ENCODE measurements around the gene PDZD11. TPM values are rescaled to one million over a fixed set of nuclear protein-coding genes. Genes with fewer than 3 reads are reported as not detected.
"Not testable (repeated sequence)": the region's sequence is repeated elsewhere in the genome, so short reads cannot be mapped to it uniquely, and the experiment has no call there.

The PDZD11 gene
- total RNA-seq, 1 experiment from 2014 or later, result 51.1 TPM

DNA sequence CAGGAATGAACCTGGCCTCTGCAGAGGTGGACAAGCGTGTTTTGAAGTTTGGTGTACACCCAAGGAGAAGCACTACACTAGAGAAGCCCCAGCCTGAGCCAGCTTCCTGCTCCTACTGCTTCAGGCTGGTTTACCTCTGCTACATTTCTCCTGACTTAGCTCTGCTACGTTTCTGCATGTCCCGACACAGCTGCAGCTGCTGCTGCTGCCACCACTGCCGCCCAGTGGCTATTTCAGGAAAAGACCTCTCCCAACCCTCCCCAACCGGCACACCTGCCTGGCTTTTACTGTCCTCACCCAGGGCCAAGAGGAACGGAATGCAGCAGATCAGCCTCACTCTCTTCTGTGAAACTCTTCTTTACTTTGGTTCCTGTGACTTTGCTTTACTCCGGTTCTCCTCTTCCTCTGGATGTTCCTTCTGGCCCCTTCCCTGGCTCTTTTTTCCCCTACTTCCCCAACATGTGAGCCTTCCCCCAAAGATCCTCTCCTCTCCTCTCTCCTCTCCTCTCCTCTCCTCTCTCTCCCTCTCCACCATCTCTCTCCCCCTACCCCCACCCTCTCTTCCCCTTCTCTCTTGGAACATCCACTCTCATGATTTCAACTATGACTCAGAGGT, 26.7 kb downstream of the PDZD11 start:
- peak; percentile 25 for DNase-seq (ENCODE audit: low read depth)
- in situ Hi-C loops (cut with HindIII; ENCODE audit: low pct_unique_long_range_greater_than_20kb, low sequenced_read_pairs), result no loop called here

DNA sequence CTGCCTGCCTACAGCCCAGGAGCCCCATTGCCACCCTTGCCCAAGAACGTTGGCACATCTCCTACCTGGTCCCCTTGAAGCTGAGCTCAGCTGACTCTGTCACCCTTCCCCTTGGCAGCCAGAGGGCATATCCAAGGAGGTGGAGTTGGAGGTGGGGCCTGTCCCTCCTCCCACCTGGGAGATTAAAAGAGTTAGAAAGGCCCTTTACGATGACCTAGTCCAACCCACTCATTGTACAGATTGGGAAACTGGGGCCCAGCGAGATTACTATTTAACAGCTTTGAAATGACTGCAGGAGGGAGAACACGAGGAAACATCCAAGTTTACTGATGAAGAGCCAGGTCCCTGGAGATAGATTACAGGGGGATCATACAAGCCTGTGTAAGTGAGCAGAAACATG, 29.6 kb downstream of the PDZD11 start, which contains the start of gene P2RY4:
Gene P2RY4 (minus strand): TSS at position 101 of the 400 bp plus-strand sequence. CDS start 580 bp downstream, outside the sequence.
- DNase-seq (ENCODE audit: low read depth), result no peak
- in situ Hi-C loops (cut with HindIII; ENCODE audit: low pct_unique_long_range_greater_than_20kb, low sequenced_read_pairs), result no loop called here

DNA sequence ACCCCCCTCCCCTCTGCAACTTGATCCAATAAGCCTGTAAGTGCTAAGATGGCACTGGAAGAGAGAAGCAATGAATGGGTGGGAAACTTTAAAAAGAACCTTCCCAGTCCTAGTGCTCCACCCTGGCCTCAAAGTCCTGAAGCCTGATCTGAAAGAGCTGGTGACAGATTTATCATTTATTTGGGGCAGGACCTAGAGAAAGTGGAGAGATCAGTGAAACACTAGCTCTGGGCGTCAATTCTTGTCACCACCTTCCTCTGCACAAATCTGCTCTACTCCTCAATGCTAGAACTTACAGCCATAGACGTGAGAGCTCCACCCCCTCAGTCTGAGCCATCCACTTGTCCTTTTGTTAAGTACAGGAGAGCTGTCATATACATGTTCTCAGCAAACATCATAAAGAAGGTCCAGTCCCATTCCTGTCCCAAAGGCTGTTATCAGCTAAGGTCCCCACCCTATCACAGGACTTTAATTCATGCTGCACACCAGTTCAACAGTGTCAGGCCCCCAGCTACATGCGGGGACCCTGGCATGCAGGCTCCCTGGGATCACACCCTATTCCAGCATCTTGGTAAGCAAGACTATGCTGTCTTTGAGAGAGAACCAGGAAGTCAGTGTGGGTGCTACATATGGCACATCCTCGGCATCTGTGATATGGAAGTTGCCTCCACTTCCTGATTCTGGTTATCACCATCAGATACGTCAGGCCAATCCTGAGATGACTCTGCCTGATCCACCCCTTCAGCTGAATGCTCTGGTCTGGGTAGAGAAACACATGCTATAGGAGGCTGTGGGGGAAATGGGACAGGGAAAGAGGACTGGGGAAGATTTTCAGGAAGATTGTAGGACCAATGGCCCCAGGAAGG, 32.1 kb downstream of the PDZD11 start:
- in situ Hi-C loops (cut with HindIII; ENCODE audit: low pct_unique_long_range_greater_than_20kb, low sequenced_read_pairs), result no loop called here
- DNase-seq (ENCODE audit: low read depth), result no peak

DNA sequence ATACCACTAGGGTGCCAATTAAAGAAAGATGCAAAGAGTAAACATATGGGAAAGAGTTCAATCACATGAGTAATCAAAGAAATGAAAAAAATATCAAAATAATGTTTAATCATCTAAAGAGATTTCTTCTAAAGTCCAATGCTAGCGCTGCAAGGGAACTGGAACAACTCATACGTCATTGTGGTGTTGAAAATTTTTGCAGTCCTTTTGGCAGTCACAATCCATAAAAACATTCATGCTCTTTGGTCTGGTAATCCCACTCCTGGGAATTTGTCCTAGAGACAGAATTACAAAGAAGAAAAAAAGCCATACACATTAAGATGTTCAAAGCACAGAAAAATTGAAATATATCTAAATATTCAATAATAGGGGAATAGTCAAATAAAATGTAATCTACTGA, 34.3 kb downstream of the PDZD11 start:
- in situ Hi-C loops (cut with HindIII; ENCODE audit: low pct_unique_long_range_greater_than_20kb, low sequenced_read_pairs), result no loop called here
- DNase-seq (ENCODE audit: low read depth), result no peak

DNA sequence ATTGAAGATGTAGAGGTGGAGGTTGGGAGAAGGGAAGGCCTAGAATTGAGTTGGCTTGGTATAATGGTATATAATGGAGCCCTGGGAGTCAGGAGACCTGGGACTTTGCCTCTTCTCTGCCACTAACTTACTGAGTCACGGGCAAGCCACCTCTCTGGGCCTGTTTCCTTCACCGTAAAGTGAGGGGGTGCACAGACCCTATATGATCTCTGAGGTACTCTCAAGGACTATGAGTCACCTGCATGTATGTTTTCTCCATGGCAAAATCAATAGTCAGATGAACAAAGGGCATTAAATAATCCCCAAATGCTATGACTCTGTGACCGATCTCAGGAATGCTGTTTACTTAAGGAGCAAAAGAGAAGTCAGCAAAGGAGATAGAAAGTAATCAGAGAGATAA, 34.8 kb downstream of the PDZD11 start:
- in situ Hi-C loops (cut with HindIII; ENCODE audit: low pct_unique_long_range_greater_than_20kb, low sequenced_read_pairs), result no loop called here
- DNase-seq (ENCODE audit: low read depth), result no peak

DNA sequence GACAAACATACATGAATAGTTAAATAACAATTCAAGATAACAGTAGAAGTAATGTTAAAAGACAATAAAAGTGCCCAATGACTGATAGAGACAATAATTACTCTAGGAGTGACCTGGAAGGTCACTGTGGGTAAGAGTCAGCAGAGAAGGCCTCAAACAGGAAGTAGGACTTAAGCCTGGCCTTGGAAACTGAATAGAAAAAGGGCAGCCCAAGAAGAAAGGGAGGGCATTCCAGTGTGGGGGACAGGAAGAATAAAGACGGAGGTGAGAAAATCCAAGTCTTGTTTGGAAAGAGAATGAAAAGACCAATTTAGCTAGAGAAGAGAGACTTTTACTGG, 35.7 kb downstream of the PDZD11 start:
- in situ Hi-C loops (cut with HindIII; ENCODE audit: low pct_unique_long_range_greater_than_20kb, low sequenced_read_pairs), result no loop called here
- DNase-seq (ENCODE audit: low read depth), result no peak

DNA sequence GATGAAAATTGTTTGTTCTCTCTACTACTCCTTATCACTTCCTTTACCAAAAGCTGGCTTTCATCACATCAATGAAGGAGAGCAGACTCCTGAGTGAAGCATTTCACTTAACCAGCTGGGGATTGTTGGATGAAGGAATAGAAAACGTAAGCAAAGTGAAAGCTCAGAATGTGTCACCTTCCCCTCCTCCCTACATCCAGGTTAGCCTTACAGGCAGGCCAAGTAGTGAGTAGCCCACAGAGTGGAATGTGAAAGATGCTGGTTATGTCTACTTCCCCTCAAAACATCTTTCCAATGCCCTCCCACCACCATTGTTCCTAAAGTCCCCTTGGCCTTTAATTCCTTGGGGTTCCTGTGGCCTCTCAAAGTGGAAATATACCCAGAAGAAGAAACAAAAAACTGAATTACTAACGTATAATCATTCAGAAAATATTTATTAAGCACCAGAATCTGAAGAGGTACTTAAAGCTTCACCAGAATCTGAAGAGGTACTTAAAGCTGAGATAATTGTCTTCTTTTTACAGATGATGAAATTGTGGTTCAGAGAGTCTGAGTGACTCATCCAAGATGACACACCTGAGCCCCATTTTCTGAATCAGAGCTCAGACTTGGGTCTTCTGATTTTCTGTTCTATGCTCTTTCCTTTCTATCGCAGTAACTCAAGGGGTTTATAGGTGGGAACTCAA, 36.2 kb downstream of the PDZD11 start:
- in situ Hi-C loops (cut with HindIII; ENCODE audit: low pct_unique_long_range_greater_than_20kb, low sequenced_read_pairs), result no loop called here

DNA sequence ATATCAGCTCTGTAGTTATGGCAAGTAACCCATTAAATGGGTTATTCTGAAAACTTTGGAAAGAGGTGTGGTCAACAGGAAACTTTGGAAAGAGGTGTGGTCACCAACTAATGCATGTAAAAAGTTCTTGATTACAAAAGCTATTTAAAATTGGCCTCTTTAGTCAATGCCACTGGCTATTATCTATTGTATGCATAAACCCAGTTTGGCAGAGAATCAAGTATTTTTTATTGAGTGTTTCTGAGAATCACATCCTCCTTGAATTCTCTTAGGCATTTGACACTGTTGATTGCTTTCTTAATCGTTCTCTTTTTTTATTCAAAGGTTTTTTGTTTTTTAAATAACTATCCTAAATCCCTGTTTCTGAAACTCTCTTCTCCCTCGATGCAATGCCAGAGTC, 37.2 kb downstream of the PDZD11 start:
- no peak for DNase-seq (ENCODE audit: low read depth)
- in situ Hi-C loops (cut with HindIII; ENCODE audit: low pct_unique_long_range_greater_than_20kb, low sequenced_read_pairs), result no loop called here

More for the DNA sequence above, 36.2 kb downstream of the PDZD11 start:
- DNase-seq (ENCODE audit: low read depth), result no peak

DNA sequence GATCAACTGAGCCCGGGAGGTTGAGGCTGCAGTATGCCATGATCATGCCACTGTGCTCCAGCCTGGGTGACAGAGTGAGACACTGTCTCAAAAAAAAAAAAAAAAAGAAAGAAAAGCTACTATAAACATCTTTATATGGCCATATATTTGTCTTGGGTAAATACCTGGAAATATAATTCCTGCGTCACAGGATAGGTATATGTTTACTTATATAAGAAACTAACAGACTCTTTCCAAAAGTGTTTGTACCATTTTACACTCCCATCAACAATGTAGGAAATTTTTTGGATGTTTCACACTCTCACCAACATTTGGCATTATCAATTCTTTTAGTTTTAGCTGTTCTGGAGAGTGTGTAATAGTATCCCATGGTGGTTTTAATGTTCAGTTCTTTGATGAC, 42.5 kb downstream of the PDZD11 start:
- in situ Hi-C loops (cut with HindIII; ENCODE audit: low pct_unique_long_range_greater_than_20kb, low sequenced_read_pairs), result no loop called here
- no peak for DNase-seq (ENCODE audit: low read depth)

DNA sequence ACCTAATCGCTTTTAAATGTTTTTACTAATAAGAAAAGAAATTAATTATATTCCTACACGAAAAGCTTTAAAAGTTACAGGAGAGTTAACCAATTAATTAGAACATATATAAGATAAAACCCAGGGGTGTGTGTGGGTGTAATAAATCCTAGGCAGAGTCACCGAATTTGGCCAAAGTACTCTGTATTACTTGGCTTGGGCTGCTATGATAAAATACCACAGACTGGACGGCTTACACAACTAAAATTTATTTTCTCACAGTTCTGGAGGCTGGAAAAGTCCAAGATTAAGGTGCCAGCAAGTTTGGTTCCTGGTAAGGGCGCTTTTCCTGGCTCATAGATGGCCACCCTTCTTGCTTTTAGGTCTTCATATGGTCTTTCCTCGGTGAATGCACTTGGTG, 44.8 kb downstream of the PDZD11 start:
- no peak for DNase-seq (ENCODE audit: low read depth)
- in situ Hi-C loops (cut with HindIII; ENCODE audit: low pct_unique_long_range_greater_than_20kb, low sequenced_read_pairs), result no loop called here

DNA sequence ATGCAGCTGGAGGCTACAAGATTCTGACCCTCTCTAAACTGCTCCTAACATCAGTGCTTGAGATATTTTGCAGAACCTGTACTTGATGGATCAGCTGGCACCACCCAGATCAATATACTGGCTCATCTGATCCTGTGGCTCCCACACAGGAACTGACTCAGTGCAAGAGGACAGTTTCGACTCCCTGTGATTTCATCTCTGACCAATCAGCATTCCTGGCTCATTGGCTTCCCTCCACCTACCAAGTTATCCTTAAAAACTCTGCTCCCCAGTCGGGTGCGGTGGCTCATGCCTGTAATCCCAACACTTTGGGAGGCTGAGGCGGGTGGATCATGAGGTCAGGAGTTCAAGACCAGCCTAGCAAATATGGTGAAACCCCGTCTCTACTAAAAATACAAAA, 46.1 kb downstream of the PDZD11 start:
- in situ Hi-C loops (cut with HindIII; ENCODE audit: low pct_unique_long_range_greater_than_20kb, low sequenced_read_pairs); DNase-seq (ENCODE audit: low read depth): not testable (repeated sequence)

DNA sequence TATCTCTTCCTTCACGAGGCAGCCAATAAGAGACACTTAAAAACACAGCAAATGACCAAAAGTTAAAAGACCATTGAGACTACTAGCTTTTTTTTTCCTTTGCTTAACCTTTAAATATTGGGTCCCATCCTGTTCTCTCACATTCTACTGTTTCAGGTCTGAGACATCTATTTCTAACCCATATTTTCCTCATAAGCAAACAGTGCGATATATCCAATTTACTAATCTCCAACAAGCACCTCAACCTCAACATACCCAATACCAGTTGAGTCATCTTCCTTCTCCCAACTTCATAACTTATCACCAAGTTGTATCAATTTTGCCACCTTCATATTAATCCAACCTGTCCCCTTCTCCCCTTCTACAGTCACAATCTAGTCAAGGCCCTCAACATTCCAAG, 48.2 kb downstream of the PDZD11 start:
- in situ Hi-C loops (cut with HindIII; ENCODE audit: low pct_unique_long_range_greater_than_20kb, low sequenced_read_pairs), result no loop called here
- DNase-seq (ENCODE audit: low read depth), result no peak

DNA sequence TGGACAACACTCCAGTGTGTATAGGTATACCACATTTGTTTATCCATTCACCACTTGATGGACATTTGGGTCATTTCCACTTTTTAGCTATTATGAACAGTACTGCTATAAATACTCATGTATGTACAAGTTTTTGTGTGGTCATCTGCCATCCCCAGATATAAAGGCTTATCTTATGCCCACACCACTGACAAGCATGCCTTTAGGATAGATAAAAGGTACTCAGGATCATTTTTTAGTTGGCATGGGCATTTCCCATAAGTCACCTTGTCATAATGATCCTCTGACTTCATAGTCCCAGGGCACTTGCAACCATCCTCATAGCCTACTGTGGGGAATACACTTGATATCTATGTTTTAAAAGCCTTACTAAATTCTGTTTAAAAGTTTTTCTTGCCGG, 49.0 kb downstream of the PDZD11 start:
- no peak for DNase-seq (ENCODE audit: low read depth)
- in situ Hi-C loops (cut with HindIII; ENCODE audit: low pct_unique_long_range_greater_than_20kb, low sequenced_read_pairs), result no loop called here

Other genes starting within 250 kb of the PDZD11 start
- gene AWAT2, start 240.0 kb downstream of the PDZD11 start, total RNA-seq (2014; rRNA removed; shearing (Covaris generic); ENCODE audit: low replicate concordance), result not detected in 2 replicates
- not detected in 2 replicates for gene OTUD6A, start 227.5 kb downstream of the PDZD11 start, total RNA-seq (2014; rRNA removed; shearing (Covaris generic); ENCODE audit: low replicate concordance)
- gene IGBP1, start 156.5 kb downstream of the PDZD11 start, total RNA-seq (2014; rRNA removed; shearing (Covaris generic); ENCODE audit: low replicate concordance), result 64.9 and 95.2 TPM in 2 replicates
- gene DGAT2L6, start 112.4 kb downstream of the PDZD11 start, total RNA-seq (2014; rRNA removed; shearing (Covaris generic); ENCODE audit: low replicate concordance), result not detected in 2 replicates
- gene AWAT1, start 55.3 kb downstream of the PDZD11 start, total RNA-seq (2014; rRNA removed; shearing (Covaris generic); ENCODE audit: low replicate concordance), result not detected in 2 replicates
- gene P2RY4, start 29.7 kb downstream of the PDZD11 start, total RNA-seq (2014; rRNA removed; shearing (Covaris generic); ENCODE audit: low replicate concordance), result not detected in 2 replicates
- not detected in 2 replicates for gene ARR3, start 21.6 kb downstream of the PDZD11 start, total RNA-seq (2014; rRNA removed; shearing (Covaris generic); ENCODE audit: low replicate concordance)
- gene RAB41, start 7.8 kb downstream of the PDZD11 start, total RNA-seq (2014; rRNA removed; shearing (Covaris generic); ENCODE audit: low replicate concordance), result not detected in 2 replicates
- 18.1 and 19.9 TPM in 2 replicates for gene KIF4A, start 177 bp upstream of the PDZD11 start, total RNA-seq (2014; rRNA removed; shearing (Covaris generic); ENCODE audit: low replicate concordance)
- not detected in 2 replicates for gene GDPD2, start 133.4 kb upstream of the PDZD11 start, total RNA-seq (2014; rRNA removed; shearing (Covaris generic); ENCODE audit: low replicate concordance)
- gene DLG3, start 154.9 kb upstream of the PDZD11 start, total RNA-seq (2014; rRNA removed; shearing (Covaris generic); ENCODE audit: low replicate concordance), result 25.6 and 56.5 TPM in 2 replicates